ENCODE results near the gene UPF1. TPM values are rescaled to one million over a fixed set of nuclear protein-coding genes. Genes with fewer than 3 reads are reported as not detected.
"Not testable (repeated sequence)": the region's sequence is repeated elsewhere in the genome, so short reads cannot be mapped to it uniquely, and the experiment has no call there.

Gene UPF1
- total RNA-seq, 1 donor from 2014 or later, result 46.3 TPM

GRCh38 chr19:18804643-18805042 lies 27.1 kb upstream of the UPF1 start:
- Mint-ChIP-seq H3K27ac (ENCODE audit: unreplicated experiment) (no peak overlapping the region), H3K4me3 (ENCODE audit: unreplicated experiment) (no peak overlapping the region), H3K27me3 (ENCODE audit: unreplicated experiment) (peaks cover 8% of the 10 kb centered on the region), H3K4me1 (ENCODE audit: low read depth, unreplicated experiment) (no peaks in the 10 kb centered on the region), H3K36me3 (ENCODE audit: unreplicated experiment) (no peaks in the 10 kb centered on the region), H3K9me3 (ENCODE audit: unreplicated experiment) (peaks cover 3% of the 10 kb centered on the region)
- no peak for TF ChIP-seq CTCF (IDR thresholded peaks at IDR 0.05; ENCODE audit: partially characterized antibody, unreplicated experiment)
- no peak for DNase-seq

DNA sequence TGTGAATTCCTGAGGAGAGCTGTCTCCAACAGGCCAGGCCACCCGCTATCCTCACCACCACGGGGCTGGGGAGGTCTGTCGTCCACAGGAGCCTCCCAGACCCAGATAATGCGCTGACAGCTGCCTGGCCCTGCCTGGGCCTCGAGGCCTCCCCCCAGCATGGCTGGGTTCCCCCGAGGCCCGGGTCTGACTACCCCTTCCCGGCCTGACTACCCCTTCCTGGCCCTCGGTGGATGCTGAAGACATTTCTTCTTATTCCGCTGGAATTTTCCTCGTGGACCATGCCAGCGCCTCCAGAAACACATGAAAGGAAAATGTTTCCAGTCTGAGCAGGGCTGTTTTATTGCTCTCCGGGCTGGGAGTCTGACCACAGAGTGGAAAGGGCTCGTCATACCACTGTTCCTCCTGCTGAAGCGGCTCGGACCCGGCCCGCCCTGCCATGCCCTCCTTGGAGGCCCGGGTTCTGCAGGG lies 23.9 kb upstream of the UPF1 start:
- H3K4me3 Mint-ChIP-seq (ENCODE audit: unreplicated experiment), result no peak overlapping the region
- H3K27me3 Mint-ChIP-seq (ENCODE audit: unreplicated experiment), result peaks cover 8% of the 10 kb centered on the region
- no peak overlapping the region for H3K27ac Mint-ChIP-seq (ENCODE audit: unreplicated experiment)
- no peaks in the 10 kb centered on the region for H3K4me1 Mint-ChIP-seq (ENCODE audit: low read depth, unreplicated experiment)
- H3K36me3 Mint-ChIP-seq (ENCODE audit: unreplicated experiment), result no peaks in the 10 kb centered on the region
- no peak for TF ChIP-seq CTCF (IDR thresholded peaks at IDR 0.05; ENCODE audit: partially characterized antibody, unreplicated experiment)
- H3K9me3 Mint-ChIP-seq (ENCODE audit: unreplicated experiment), result peaks cover 3% of the 10 kb centered on the region
- no peak for DNase-seq

DNA sequence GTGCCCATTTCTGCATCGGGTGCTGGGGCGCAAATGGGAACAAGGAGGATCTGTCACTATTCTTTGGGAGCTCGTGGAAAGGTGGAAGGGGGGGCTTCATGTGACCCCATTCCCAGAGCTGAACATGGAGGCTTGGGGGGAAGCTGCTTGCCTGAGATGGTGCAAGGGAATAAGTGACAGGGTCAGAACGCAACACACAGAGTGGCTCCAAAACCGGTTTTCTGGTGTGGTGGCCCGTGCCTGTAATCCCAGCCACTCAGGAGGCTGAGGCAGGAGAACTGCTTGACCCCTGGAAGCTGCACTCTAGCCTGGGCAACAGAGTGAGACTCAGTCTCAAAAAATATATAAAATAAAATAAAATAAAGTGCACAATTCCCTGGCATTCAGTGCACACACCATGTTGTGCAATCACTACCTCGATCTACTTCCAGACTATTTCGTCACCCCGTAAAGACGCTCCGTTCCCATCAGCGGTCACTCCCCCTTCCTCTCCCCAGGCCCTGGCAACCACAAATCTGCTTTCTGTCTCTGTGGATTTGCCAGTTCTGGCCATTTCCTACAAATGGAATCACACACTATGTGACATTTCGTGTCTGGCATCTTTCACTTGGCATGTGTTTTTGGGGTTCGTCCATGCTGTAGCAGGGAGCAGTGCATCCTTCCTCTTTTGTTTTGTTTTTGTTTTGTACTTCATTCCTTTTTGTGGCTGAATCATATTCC lies 22.4 kb upstream of the UPF1 start:
- no peak for DNase-seq
- Mint-ChIP-seq H3K4me3 (ENCODE audit: unreplicated experiment) (no peak overlapping the region), H3K27ac (ENCODE audit: unreplicated experiment) (no peak overlapping the region), H3K36me3 (ENCODE audit: unreplicated experiment) (no peaks in the 10 kb centered on the region), H3K9me3 (ENCODE audit: unreplicated experiment) (peaks cover 3% of the 10 kb centered on the region), H3K27me3 (ENCODE audit: unreplicated experiment) (no peaks in the 10 kb centered on the region), H3K4me1 (ENCODE audit: low read depth, unreplicated experiment) (no peaks in the 10 kb centered on the region)
- TF ChIP-seq CTCF (IDR thresholded peaks at IDR 0.05; ENCODE audit: partially characterized antibody, unreplicated experiment), result no peak

DNA sequence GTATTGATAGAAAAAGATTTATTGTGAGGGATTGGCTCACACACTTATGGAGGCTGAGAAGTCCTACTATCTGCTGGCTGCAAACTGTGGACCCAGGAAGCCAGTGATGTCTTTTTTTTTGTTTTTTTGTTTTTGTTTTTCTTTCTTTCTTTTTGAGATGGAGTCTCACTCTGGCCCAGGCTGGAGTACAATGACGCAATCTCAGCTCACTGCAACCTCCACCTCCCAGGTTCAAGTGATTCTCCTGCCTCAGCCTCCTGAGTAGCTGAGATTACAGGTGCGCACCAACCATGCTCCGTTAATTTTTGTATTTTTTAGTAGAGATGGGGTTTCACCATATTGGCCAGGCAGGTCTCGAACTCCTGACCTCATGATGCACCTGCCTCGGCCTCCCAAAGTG lies 20.1 kb upstream of the UPF1 start:
- not testable (repeated sequence) for H3K9me3 Mint-ChIP-seq (ENCODE audit: unreplicated experiment); DNase-seq; H3K4me3 Mint-ChIP-seq (ENCODE audit: unreplicated experiment); H3K27me3 Mint-ChIP-seq (ENCODE audit: unreplicated experiment); H3K36me3 Mint-ChIP-seq (ENCODE audit: unreplicated experiment); H3K4me1 Mint-ChIP-seq (ENCODE audit: low read depth, unreplicated experiment); H3K27ac Mint-ChIP-seq (ENCODE audit: unreplicated experiment)

GRCh38 chr19:18814063-18814462 lies 17.7 kb upstream of the UPF1 start:
- Mint-ChIP-seq H3K4me1 (ENCODE audit: low read depth, unreplicated experiment) (no peaks in the 10 kb centered on the region), H3K27me3 (ENCODE audit: unreplicated experiment) (no peaks in the 10 kb centered on the region), H3K27ac (ENCODE audit: unreplicated experiment) (no peak overlapping the region), H3K9me3 (ENCODE audit: unreplicated experiment) (peaks cover 3% of the 10 kb centered on the region), H3K36me3 (ENCODE audit: unreplicated experiment) (no peaks in the 10 kb centered on the region), H3K4me3 (ENCODE audit: unreplicated experiment) (no peak overlapping the region)
- DNase-seq, result no peak
- TF ChIP-seq CTCF (IDR thresholded peaks at IDR 0.05; ENCODE audit: partially characterized antibody, unreplicated experiment), result no peak

Data from glutamatergic neuron (in vitro differentiated cells).